SK-N-SH treated with all-trans-retinoic acid at 6 μM for 48 hours (cell line): ENCODE measurements around the gene ATG2B.

ENCODE experiments used
- ATAC-seq: fragments of 200-7000 bp; cut with Tn5 transposase; 3 replicates; pipeline ENCODE4 v1.9.1; 2020; ENCODE audit warnings: mild to moderate bottlenecking, moderate library complexity
- ARNTL ChIP-seq: fragments of 450-650 bp; formaldehyde crosslinking; IDR thresholded peaks from 2 replicates; pipeline ENCODE4 v1.5.0; 2020; ENCODE audit warnings: low read depth, mild to moderate bottlenecking, moderate library complexity, borderline replicate concordance
- BACH2 ChIP-seq: fragments of 250-450 bp; sonication (Bioruptor Pico); IDR thresholded peaks from 2 replicates; pipeline ENCODE4 v1.9.0; 2021; ENCODE audit warnings: mild to moderate bottlenecking, borderline replicate concordance
- CSDC2 ChIP-seq: fragments of 250-450 bp; sonication (Bioruptor Pico); IDR thresholded peaks from 2 replicates; pipeline ENCODE4 v1.5.0; 2020; ENCODE audit warnings: mild to moderate bottlenecking, moderate library complexity
- ESRRG ChIP-seq: fragments of 250-450 bp; sonication (Bioruptor Pico); IDR thresholded peaks from 2 replicates; pipeline ENCODE4 v1.6.1; 2021; ENCODE audit warnings: mild to moderate bottlenecking
- GLIS3 ChIP-seq: fragments of 250-450 bp; sonication (Bioruptor Pico); IDR thresholded peaks from 2 replicates; pipeline ENCODE4 v1.5.0; 2020; ENCODE audit warnings: mild to moderate bottlenecking, moderate library complexity
- ISL1 ChIP-seq: fragments of 250-450 bp; sonication (Bioruptor Pico); IDR thresholded peaks from 2 replicates; pipeline ENCODE4 v2.1.2; 2022; ENCODE audit warnings: mild to moderate bottlenecking, moderate library complexity
- OSR1 ChIP-seq: fragments of 250-450 bp; sonication (Bioruptor Pico); IDR thresholded peaks from 2 replicates; pipeline ENCODE4 v1.8.0; 2022; ENCODE audit warnings: moderate library complexity, mild to moderate bottlenecking, inconsistent platforms
- PATZ1 ChIP-seq: fragments of 250-450 bp; sonication (Bioruptor Pico); IDR thresholded peaks from 2 replicates; pipeline ENCODE4 v1.8.0; 2020; ENCODE audit warnings: mild to moderate bottlenecking, moderate library complexity, borderline replicate concordance
- POU6F1 ChIP-seq: fragments of 250-450 bp; sonication (Bioruptor Pico); IDR thresholded peaks from 2 replicates; pipeline ENCODE4 v1.8.0; 2021; ENCODE audit warnings: low read depth, mild to moderate bottlenecking, moderate library complexity, borderline replicate concordance
- PPARA ChIP-seq: fragments of 250-450 bp; sonication (Bioruptor Pico); IDR thresholded peaks from 2 replicates; pipeline ENCODE4 v1.5.0; 2020; ENCODE audit warnings: mild to moderate bottlenecking, borderline replicate concordance
- RARB ChIP-seq: fragments of 250-450 bp; sonication (Bioruptor Pico); IDR thresholded peaks from 2 replicates; pipeline ENCODE4 v1.8.0; 2021; ENCODE audit warnings: mild to moderate bottlenecking, moderate library complexity
- SNAI2 ChIP-seq: fragments of 250-450 bp; sonication (Bioruptor Pico); IDR thresholded peaks from 2 replicates; pipeline ENCODE4 v1.5.0; 2020; ENCODE audit warnings: mild to moderate bottlenecking, moderate library complexity
- TCF4 ChIP-seq: fragments of 250-450 bp; sonication (Bioruptor Pico); IDR thresholded peaks from 2 replicates; pipeline ENCODE4 v1.8.0; 2021; ENCODE audit warnings: mild to moderate bottlenecking, moderate library complexity, borderline replicate concordance
- TOX ChIP-seq: fragments of 250-450 bp; sonication (Bioruptor Pico); IDR thresholded peaks from 2 replicates; pipeline ENCODE4 v1.8.0; 2021; ENCODE audit warnings: mild to moderate bottlenecking, moderate library complexity, borderline replicate concordance
- ZC3H10 ChIP-seq: fragments of 250-450 bp; sonication (Bioruptor Pico); IDR thresholded peaks from 2 replicates; pipeline ENCODE4 v1.5.1; 2021; ENCODE audit warnings: mild to moderate bottlenecking, moderate library complexity
- ZFP3 ChIP-seq: fragments of 250-450 bp; sonication (Bioruptor Pico); IDR thresholded peaks from 2 replicates; pipeline ENCODE4 v1.5.0; 2020; ENCODE audit warnings: mild to moderate bottlenecking, moderate library complexity
- ZFP30 ChIP-seq: fragments of 450-650 bp; formaldehyde crosslinking; IDR thresholded peaks from 2 replicates; pipeline ENCODE4 v1.5.0; 2022; ENCODE audit warnings: mild to moderate bottlenecking, moderate library complexity
- ZNF565 ChIP-seq: fragments of 450-650 bp; formaldehyde crosslinking; conservative IDR thresholded peaks from 2 replicates; pipeline ENCODE4 v1.5.0; 2020; ENCODE audit warnings: low read depth, mild to moderate bottlenecking, moderate library complexity
- ZNF70 ChIP-seq: fragments of 450-650 bp; formaldehyde crosslinking; IDR thresholded peaks from 2 replicates; pipeline ENCODE4 v1.5.0; 2020; ENCODE audit warnings: mild to moderate bottlenecking, moderate library complexity
- ZNF8 ChIP-seq: fragments of 450-650 bp; formaldehyde crosslinking; IDR thresholded peaks from 2 replicates; pipeline ENCODE4 v1.5.0; 2020; ENCODE audit warnings: mild to moderate bottlenecking, moderate library complexity
- TF ChIP-seq, protein P1 (sequence below): fragments of 250-450 bp; sonication (Bioruptor Pico); IDR thresholded peaks from 2 replicates; pipeline ENCODE4 v1.5.0; 2020; ENCODE audit warnings: mild to moderate bottlenecking, moderate library complexity
- TF ChIP-seq, protein P2 (sequence below): fragments of 250-450 bp; sonication (Bioruptor Pico); IDR thresholded peaks from 2 replicates; pipeline ENCODE4 v1.5.1; 2021; ENCODE audit warnings: mild to moderate bottlenecking, moderate library complexity

ATG2B gene

DNA sequence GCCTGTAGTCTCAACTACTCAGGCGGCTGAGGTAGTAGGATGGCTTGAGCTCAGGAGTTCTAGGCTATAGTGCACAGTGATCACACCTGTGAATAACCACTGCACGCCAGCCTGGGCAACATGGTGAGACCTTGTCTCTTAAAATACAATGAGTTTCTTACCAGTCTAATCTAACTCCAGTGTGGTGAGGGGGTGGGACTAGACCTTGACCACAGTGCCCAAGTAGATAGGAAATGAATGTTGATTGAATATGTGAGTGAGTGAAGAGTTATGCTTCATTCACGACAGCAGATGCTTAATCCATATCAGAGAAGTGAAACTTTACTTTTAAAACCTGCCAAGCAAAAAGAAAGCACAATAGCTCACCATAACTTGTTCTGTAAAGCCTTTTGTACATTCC lies 17.6 kb upstream of the ATG2B start:
- TF ChIP-seq ZNF565 (CRISPR knock-in tag) (no peak), ARNTL (CRISPR knock-in tag) (no peak), TCF4 (CRISPR knock-in tag) (no peak), PATZ1 (no peak), ESRRG (CRISPR knock-in tag) (no peak), ZNF70 (CRISPR knock-in tag) (no peak), POU6F1 (no peak), BACH2 (CRISPR knock-in tag) (no peak), RARB (no peak), ISL1 (CRISPR knock-in tag) (no peak), ZNF8 (CRISPR knock-in tag) (no peak), ZC3H10 (CRISPR knock-in tag) (no peak), PPARA (CRISPR knock-in tag) (no peak), ZFP3 (no peak)
- TF ChIP-seq, protein P1, sequence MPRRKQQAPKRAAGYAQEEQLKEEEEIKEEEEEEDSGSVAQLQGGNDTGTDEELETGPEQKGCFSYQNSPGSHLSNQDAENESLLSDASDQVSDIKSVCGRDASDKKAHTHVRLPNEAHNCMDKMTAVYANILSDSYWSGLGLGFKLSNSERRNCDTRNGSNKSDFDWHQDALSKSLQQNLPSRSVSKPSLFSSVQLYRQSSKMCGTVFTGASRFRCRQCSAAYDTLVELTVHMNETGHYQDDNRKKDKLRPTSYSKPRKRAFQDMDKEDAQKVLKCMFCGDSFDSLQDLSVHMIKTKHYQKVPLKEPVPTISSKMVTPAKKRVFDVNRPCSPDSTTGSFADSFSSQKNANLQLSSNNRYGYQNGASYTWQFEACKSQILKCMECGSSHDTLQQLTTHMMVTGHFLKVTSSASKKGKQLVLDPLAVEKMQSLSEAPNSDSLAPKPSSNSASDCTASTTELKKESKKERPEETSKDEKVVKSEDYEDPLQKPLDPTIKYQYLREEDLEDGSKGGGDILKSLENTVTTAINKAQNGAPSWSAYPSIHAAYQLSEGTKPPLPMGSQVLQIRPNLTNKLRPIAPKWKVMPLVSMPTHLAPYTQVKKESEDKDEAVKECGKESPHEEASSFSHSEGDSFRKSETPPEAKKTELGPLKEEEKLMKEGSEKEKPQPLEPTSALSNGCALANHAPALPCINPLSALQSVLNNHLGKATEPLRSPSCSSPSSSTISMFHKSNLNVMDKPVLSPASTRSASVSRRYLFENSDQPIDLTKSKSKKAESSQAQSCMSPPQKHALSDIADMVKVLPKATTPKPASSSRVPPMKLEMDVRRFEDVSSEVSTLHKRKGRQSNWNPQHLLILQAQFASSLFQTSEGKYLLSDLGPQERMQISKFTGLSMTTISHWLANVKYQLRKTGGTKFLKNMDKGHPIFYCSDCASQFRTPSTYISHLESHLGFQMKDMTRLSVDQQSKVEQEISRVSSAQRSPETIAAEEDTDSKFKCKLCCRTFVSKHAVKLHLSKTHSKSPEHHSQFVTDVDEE: no peak
- no peak for ATAC-seq

GRCh38 chr14:96376093-96376492 lies 13.0 kb upstream of the ATG2B start:
- ATAC-seq: no peak
- TF ChIP-seq ZNF565 (CRISPR knock-in tag): no peak
- TF ChIP-seq PPARA (CRISPR knock-in tag): no peak
- no peak for TF ChIP-seq PATZ1
- no peak for TF ChIP-seq TOX (CRISPR knock-in tag)
- no peak for TF ChIP-seq ZFP30 (CRISPR knock-in tag)
- no peak for TF ChIP-seq ZNF8 (CRISPR knock-in tag)
- TF ChIP-seq TCF4 (CRISPR knock-in tag): no peak
- no peak for TF ChIP-seq ZFP3
- TF ChIP-seq CSDC2: no peak
- TF ChIP-seq, protein P2, sequence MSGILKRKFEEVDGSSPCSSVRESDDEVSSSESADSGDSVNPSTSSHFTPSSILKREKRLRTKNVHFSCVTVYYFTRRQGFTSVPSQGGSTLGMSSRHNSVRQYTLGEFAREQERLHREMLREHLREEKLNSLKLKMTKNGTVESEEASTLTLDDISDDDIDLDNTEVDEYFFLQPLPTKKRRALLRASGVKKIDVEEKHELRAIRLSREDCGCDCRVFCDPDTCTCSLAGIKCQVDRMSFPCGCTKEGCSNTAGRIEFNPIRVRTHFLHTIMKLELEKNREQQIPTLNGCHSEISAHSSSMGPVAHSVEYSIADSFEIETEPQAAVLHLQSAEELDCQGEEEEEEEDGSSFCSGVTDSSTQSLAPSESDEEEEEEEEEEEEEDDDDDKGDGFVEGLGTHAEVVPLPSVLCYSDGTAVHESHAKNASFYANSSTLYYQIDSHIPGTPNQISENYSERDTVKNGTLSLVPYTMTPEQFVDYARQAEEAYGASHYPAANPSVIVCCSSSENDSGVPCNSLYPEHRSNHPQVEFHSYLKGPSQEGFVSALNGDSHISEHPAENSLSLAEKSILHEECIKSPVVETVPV: no peak
- TF ChIP-seq BACH2 (CRISPR knock-in tag): no peak
- TF ChIP-seq ARNTL (CRISPR knock-in tag): no peak
- TF ChIP-seq, protein P1: no peak
- no peak for TF ChIP-seq SNAI2
- TF ChIP-seq OSR1 (CRISPR knock-in tag): no peak
- no peak for TF ChIP-seq POU6F1
- no peak for TF ChIP-seq GLIS3 (CRISPR knock-in tag)
- TF ChIP-seq ZNF70 (CRISPR knock-in tag): no peak
